ENCODE results near the gene OR2A7.
"Not testable (repeated sequence)": the region's sequence is repeated elsewhere in the genome, so short reads cannot be mapped to it uniquely, and the experiment has no call there.

Gene OR2A7

DNA sequence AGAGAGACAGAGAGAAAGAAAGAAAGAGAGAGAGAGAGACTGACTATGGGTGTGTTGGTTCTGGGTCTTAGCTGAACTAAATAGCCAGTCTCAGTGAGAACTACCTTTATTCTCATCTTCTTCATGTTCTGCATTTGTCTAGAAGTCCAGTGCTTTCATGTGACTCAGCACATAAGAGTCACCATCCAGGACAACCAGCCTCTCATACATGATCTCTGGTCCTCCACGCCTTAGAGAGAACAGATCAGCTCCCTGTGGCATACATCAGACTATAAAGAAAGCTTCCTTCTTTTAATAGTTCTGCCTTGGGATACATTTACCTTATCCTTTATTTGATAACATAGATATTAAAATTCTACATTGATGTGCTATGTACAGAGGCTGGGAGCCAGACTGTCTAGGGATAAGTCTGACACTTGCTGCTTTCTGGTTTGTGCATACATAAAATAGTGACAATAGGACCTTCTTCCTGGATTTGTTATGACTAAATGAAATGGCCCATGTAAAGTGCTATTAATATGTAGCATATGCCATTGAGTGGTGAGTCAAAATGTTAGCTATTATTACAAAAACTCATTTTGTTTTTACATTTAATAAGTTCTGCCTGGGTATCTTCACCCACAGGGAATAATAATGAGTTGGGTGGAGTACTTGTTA is 16.8 kb downstream of the OR2A7 start:
- not testable (repeated sequence) for DNase-seq

DNA sequence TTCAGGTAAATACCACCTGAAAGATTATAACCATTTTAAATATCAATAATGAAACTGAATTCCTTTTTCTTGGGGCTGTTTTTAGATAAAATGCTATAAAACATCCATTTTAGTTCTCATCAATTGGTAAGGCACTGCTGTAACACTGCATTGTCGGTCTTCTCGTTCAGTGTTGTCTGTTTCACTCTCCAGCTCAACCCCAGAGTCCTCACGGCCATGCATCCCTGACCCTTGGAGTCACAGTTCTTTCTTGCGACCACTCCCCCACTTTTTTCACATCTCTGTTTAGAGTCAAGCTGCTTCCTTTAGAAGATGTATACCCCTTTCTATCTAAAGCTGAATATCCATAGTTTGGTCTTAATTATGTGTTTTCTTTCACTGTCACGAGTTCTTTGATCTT is 17.6 kb downstream of the OR2A7 start:
- not testable (repeated sequence) for DNase-seq

DNA sequence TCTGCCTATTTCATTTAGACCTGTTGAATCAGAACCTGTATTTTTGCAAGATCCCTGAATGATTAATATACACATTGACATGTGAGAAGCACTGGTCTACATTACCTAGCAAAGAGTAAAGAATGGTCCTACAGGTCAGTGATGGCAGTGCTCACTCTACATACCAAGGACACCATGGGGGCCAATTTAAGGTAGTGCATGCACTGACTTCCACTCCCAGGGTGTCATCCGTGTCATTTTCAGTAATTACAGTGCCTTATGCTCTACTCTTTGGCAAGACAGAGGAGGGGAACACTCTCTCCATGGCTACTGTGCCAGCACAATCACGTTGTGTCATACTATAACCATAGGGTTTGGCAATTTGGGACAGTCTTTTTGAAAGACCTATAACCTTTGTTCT is 19.2 kb downstream of the OR2A7 start:
- not testable (repeated sequence) for DNase-seq

DNA sequence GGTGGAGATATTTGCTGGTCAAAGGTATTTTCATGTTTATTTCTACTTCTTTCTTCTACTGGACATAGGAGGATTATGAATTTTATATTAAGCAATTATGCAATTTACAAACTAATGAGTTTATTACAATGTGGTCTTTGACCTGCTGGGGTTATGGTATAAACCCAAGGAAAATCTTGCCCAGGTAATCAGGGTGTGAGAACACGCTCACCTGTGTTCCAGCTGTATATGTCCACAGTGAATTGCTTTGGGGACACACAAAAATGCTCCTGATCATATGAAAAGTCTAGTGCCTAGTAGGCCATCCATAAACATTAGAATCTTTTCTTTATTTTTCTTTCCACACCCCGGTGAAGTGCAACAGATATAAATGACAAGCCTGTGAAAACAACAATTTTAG is 25.2 kb downstream of the OR2A7 start, which contains the start of gene OR2A42:
Gene OR2A42 (minus strand): TSS at position 241 of the 400 bp plus-strand sequence. CDS start 6,762 bp downstream, outside the sequence.
- not testable (repeated sequence) for DNase-seq

DNA sequence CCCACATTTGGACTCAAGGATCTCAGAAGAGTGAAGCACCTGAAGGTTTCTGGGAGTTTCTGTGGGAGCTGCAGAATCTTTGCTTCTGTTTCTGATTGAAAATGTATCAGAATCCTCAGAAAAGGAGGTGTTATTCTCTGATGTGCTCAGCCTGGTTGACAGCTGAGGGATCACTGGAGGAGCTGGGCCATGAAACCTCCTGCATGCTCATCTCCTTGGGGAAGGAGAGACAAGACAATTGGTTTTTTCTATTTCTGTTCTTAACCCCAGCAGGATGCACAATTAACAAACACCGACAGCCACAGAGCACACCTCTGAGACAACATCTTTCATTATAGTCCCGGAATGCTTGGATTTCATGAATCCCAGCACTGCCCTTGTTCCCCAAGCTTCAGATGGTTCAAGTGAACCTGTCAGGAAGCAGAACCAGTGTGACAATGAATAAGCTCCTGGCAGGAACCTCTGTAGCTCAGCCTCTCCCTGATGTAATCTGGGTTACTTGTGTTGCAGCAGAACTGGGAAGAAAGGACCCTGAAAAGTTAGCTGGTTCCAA is 26.0 kb downstream of the OR2A7 start:
- DNase-seq, result not testable (repeated sequence)

DNA sequence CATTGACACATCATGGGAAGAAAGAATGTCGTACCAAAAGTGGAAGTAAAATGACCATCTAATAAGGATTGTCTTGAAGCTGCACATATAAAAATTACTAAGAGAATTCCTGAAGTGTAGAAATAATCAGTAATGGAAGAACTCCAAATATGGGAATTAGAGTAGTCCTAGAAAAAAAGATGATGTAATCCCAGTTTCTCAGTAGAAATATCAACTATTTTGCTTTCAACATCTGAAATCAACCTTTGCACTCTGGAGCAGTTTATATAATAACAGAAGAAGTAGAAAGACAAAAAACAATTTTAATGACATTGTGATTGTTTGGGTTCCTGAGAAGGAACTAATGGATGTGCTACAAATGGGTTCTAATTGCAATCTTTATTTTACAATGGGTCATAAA is 31.6 kb downstream of the OR2A7 start:
- not testable (repeated sequence) for DNase-seq

DNA sequence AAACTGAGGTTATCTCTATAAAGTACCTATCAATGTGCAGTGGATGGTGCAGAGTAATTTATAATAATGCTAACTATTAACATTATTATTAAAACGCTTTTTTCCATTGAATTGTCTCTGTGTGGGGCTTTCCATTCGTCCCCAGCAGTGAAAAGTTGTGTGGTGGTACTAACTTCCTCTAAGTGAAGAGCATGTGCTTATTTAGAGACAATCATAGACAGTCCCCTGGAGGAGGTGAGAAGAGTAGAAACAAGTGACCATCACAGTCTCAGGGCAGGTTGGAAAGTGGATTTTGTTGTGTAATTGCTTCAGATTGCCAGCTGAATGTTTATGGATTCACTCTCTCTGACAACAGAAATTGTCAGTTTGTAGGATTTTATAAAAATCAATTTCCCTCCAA is 33.6 kb downstream of the OR2A7 start:
- DNase-seq, result not testable (repeated sequence)

DNA sequence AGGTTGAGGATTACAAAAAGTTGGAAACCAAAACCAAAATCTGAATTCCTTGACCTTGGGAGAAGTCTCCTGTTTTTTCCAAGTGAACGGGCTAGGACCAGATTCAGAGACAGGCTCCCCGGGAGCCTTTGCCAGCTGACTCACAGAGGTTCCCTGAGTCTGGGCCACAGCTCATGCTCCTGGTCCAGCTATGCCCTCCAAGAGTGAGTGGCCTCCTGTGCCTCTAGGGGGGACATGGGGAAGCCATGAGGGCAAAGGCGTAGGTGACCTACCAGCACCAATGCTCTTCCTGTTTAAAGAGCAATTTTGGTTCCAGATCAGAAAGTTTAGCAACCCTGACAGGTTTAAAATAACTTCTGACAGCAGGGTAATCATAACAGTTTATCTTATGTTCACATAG is 35.8 kb downstream of the OR2A7 start:
- DNase-seq, result not testable (repeated sequence)

DNA sequence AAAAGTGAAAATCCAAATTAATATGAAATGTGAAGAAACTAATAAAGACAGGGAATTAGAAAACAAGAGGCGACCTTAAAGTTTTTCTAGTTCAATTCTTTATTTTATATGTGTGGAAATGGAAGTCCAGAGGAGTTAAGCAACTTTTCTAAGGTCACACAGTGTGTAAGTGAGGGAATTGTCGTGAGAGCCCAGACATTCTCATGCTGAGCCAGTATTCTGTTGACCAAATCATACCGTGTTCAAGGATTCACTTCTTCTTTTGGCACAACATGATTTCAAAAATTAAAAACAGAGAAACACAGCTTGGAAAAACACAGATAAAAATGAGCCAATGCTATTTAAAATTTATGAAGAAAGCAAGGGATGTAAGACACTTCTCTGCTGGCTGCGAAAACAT is 37.7 kb downstream of the OR2A7 start:
- DNase-seq, result not testable (repeated sequence)

DNA sequence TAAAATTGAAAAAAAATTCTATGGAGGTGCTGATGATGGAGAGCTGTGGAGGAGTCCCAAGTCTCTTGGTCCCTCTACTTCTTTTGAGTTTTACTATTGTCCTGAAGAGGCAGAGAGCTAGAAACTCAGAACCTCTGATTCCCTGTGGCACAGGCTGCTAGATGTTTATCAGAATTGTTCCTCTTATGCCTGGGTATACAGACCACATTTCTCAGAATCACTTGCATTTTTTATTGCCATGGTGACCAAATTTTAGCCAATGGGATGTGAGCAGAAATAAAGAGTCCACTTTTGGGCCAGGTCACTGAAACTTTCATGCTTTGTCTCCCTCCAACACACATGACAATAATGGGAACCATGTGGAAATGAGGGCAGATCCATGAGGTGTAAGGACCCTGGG is 40.9 kb downstream of the OR2A7 start:
- not testable (repeated sequence) for DNase-seq

DNA sequence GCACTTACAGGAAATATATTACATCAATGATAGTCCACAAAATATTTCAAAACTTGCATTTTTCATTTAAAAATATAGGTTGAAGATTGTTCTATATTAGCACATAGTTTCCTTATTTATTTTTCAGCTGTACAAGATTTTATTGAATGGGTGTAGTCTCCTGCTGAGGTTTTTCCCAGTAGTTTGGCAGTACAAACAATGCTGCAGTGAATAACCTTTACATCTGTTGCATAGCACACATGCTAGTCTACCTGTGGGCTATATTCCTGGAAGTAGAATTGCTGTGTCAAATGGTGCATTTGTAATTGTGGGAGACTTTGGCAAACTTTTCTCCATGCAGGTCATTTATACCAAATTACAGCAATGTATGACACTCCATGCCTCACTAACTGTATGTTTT is 44.1 kb downstream of the OR2A7 start:
- DNase-seq, result not testable (repeated sequence)

DNA sequence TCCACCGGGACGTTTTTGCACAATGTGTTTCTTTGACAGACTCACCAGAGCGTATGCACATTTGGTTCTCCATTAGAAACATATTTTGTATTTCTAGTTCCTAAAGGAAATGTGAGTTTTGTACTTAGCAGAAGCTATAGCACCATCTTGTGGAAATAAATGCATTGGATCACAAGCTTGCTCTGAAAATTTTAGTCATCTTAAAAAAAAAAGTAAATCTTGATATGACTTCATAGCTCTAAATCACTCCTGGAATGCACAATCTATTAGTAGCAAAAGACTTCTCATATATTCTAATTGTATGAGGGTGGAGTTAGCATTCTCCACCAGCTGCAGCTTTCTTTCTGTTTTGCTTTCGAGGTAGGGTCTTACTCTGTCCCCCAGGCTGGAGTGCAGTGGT is 45.4 kb downstream of the OR2A7 start:
- not testable (repeated sequence) for DNase-seq

DNA sequence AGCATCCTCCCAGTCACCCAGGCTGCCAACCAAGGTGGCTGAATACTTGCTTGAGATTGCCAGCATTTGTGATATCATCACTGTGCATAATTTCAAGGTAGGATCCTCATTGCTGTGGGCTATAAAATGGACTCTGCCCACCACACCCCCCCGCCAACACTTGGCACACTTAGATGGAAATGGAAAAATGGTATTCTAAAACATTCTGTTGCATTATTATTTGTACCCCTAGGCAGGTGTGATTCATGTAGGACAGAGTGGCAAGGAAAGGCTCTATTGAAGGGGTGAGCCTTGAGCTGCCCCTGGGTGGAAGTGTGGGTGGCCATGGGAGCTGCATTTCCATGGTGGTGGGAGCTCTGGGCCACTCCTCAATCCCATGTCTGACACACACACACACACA is 46.0 kb downstream of the OR2A7 start:
- DNase-seq, result not testable (repeated sequence)

DNA sequence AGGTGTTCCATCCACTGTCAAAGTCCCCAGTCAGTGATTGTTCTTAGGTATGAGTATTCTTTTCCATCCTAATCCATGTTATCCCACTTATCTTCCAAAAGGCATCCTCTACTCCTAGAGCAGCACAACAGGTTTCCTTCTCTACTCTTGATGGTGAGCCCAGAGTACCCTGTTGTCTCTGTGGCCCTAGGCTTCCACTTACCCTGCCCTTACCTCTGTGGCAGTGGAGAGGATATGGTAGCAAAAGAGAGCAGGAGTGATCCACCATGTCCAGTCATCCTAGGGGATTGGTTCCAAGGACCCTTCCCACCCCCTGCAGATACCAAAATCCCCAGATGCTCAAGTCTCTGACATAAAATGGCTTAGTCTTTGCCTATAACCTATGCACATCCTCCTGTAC is 47.4 kb downstream of the OR2A7 start:
- not testable (repeated sequence) for DNase-seq
